IMR-90 (cell line): Measurements from ENCODE around the gene NCAPG2. TPM values are rescaled to one million over a fixed set of nuclear protein-coding genes. Genes with fewer than 3 reads are reported as not detected.

Experiments
- ATAC-seq: fragments of 200-7000 bp; cut with Tn5 transposase; 2 replicates; pipeline ENCODE4 v1.9.1; 2020; ENCODE audit warnings: low read depth, mild to moderate bottlenecking, moderate library complexity
- BruUV-seq: library from RNA; stranded (reverse); fragments of 400-500 nt; replicated peaks from 2 replicates; lab custom pipeline; 2021; lab: Mats Ljungman, UMichigan
- CTCF ChIA-PET: fragments of 300-600 bp; formaldehyde crosslinking; extraction: SDS; loops from one replicate; lab custom pipeline; 2021; ENCODE audit warnings: antibody characterized with exemption; lab: Yijun Ruan, JAX
- POLR2A ChIA-PET: fragments of 300-600 bp; sonication (Branson Sonifier 250); formaldehyde crosslinking; loops from one replicate; lab custom pipeline; 2022; ENCODE audit warnings: antibody characterized with exemption; ENCODE audit not compliant: unreplicated experiment; lab: Charles Lee
- DNase-seq: peaks from one replicate; pipeline ENCODE4 v3.0.0; 2013
- H2AFZ ChIP-seq: replicated peaks from 2 replicates; pipeline ENCODE3; 2013; ENCODE audit warnings: low read length, mild to moderate bottlenecking; ENCODE audit not compliant: poor library complexity
- H2AK5ac ChIP-seq: 2 replicates; pipeline ENCODE4 v1.6.1; 2013; ENCODE audit warnings: low read depth, low read length, inconsistent platforms
- H2AK9ac ChIP-seq: replicated peaks from 2 replicates; pipeline ENCODE3; 2013; ENCODE audit warnings: mild to moderate bottlenecking, low read depth, low read length, moderate library complexity; ENCODE audit not compliant: poor library complexity
- H2BK120ac ChIP-seq: 2 replicates; pipeline ENCODE4 v1.6.1; 2013; ENCODE audit warnings: low read depth, low read length, inconsistent platforms
- H2BK15ac ChIP-seq: 3 replicates; pipeline ENCODE4 v1.6.1; 2013; ENCODE audit warnings: low read depth, low read length, inconsistent platforms
- H2BK20ac ChIP-seq: 2 replicates; pipeline ENCODE4 v1.6.1; 2013; ENCODE audit warnings: low read depth, mild to moderate bottlenecking, inconsistent platforms, low read length, moderate library complexity
- H2BK5ac ChIP-seq: 2 replicates; pipeline ENCODE4 v1.6.1; 2013; ENCODE audit warnings: mild to moderate bottlenecking, low read depth, low read length, inconsistent platforms; ENCODE audit not compliant: poor library complexity, severe bottlenecking
- H3K14ac ChIP-seq: replicated peaks from 2 replicates; pipeline ENCODE4 v1.6.1; 2013; ENCODE audit warnings: low read depth, low read length, inconsistent platforms
- H3K18ac ChIP-seq: 2 replicates; pipeline ENCODE4 v1.6.1; 2013; ENCODE audit warnings: low read depth, low read length, control low read depth
- H3K23ac ChIP-seq: 2 replicates; pipeline ENCODE4 v1.6.1; 2013; ENCODE audit warnings: low read depth, low read length, inconsistent platforms
- H3K27ac ChIP-seq: 2 replicates; pipeline ENCODE4 v1.5.1; 2013; ENCODE audit warnings: mild to moderate bottlenecking, control low read depth, low read length; ENCODE audit not compliant: insufficient read depth
- H3K27me3 ChIP-seq: 2 replicates; pipeline ENCODE4 v1.6.1; 2013; ENCODE audit warnings: low read length; ENCODE audit not compliant: control insufficient read depth, insufficient read depth
- H3K36me3 ChIP-seq: 2 replicates; pipeline ENCODE4 v1.6.1; 2013; ENCODE audit warnings: low read length, mixed read lengths; ENCODE audit not compliant: control insufficient read depth, insufficient read depth
- H3K4ac ChIP-seq: 2 replicates; pipeline ENCODE4 v1.6.1; 2013; ENCODE audit warnings: low read depth, low read length, inconsistent platforms
- H3K4me1 ChIP-seq: 2 replicates; pipeline ENCODE4 v1.6.1; 2013; ENCODE audit warnings: low read length, mixed read lengths; ENCODE audit not compliant: control insufficient read depth, insufficient read depth
- H3K4me2 ChIP-seq: 2 replicates; pipeline ENCODE4 v1.6.1; 2013; ENCODE audit warnings: low read depth, mild to moderate bottlenecking, control low read depth, low read length, moderate library complexity
- H3K4me3 ChIP-seq: 2 replicates; pipeline ENCODE4 v1.5.1; 2013; ENCODE audit warnings: low read depth, mild to moderate bottlenecking, control low read depth, low read length, moderate library complexity; ENCODE audit not compliant: insufficient read depth
- H3K56ac ChIP-seq: 2 replicates; pipeline ENCODE4 v1.6.1; 2013; ENCODE audit warnings: low read length, inconsistent platforms; ENCODE audit not compliant: insufficient read depth; ENCODE audit errors: extremely low read depth
- H3K79me1 ChIP-seq, 2 experiments: 2 replicates each; pipeline ENCODE4 v1.6.1; 2013; ENCODE audit warnings: low read length in 2 of 2, inconsistent platforms in 1 of 2, low read depth in 1 of 2
- H3K9ac ChIP-seq: 2 replicates; pipeline ENCODE4 v1.6.1; 2013; ENCODE audit warnings: low read depth, low read length, control low read depth
- H3K9me1 ChIP-seq: 2 replicates; pipeline ENCODE4 v1.6.1; 2013; ENCODE audit warnings: low read length, inconsistent platforms; ENCODE audit not compliant: insufficient read depth
- H3K9me3 ChIP-seq: 2 replicates; pipeline ENCODE4 v1.6.1; 2013; ENCODE audit warnings: low read length; ENCODE audit not compliant: control insufficient read depth, insufficient read depth
- H4K20me1 ChIP-seq: 2 replicates; pipeline ENCODE4 v1.6.1; 2013; ENCODE audit warnings: low read length, inconsistent platforms; ENCODE audit not compliant: insufficient read depth
- H4K5ac ChIP-seq: 2 replicates; pipeline ENCODE4 v1.6.1; 2013; ENCODE audit warnings: mild to moderate bottlenecking, low read depth, low read length, control low read depth
- H4K8ac ChIP-seq, 2 experiments: 2 replicates each; pipeline ENCODE4 v1.6.1; 2013; ENCODE audit warnings: low read depth in 2 of 2, low read length in 2 of 2, control low read depth in 1 of 2, inconsistent platforms in 1 of 2
- H4K91ac ChIP-seq: 2 replicates; pipeline ENCODE4 v1.6.1; 2013; ENCODE audit warnings: low read depth, low read length, inconsistent platforms; ENCODE audit not compliant: insufficient read depth
- BHLHE40 ChIP-seq: fragments of 150-350 bp; IDR thresholded peaks from 2 replicates; pipeline ENCODE4 v1.6.1; 2016; ENCODE audit warnings: mild to moderate bottlenecking, low read depth, low read length
- CEBPB ChIP-seq: IDR thresholded peaks from 2 replicates; pipeline ENCODE4 v1.6.1; 2012; ENCODE audit warnings: low read depth, low read length, improper control_type of control experiment
- CHD1 ChIP-seq: IDR thresholded peaks from 2 replicates; pipeline ENCODE4 v1.6.1; 2012; ENCODE audit warnings: low read depth, low read length, improper control_type of control experiment
- CTCF ChIP-seq: conservative IDR thresholded peaks from 2 replicates; pipeline ENCODE4 v1.5.1; 2012; ENCODE audit warnings: mild to moderate bottlenecking, low read depth, low read length, improper control_type of control experiment
- ELK1 ChIP-seq: fragments of 150-350 bp; IDR thresholded peaks from 2 replicates; pipeline ENCODE4 v1.6.1; 2016; ENCODE audit warnings: low read depth, mild to moderate bottlenecking, low read length, moderate library complexity, borderline replicate concordance
- FOS ChIP-seq: fragments of 150-350 bp; IDR thresholded peaks from 2 replicates; pipeline ENCODE4 v1.6.1; 2016; ENCODE audit warnings: low read depth, low read length
- MAFK ChIP-seq: IDR thresholded peaks from 2 replicates; pipeline ENCODE4 v1.6.1; 2012; ENCODE audit warnings: low read depth, low read length, improper control_type of control experiment
- MAZ ChIP-seq: IDR thresholded peaks from 2 replicates; pipeline ENCODE4 v1.6.1; 2012; ENCODE audit warnings: low read depth, mild to moderate bottlenecking, low read length, improper control_type of control experiment, moderate library complexity, borderline replicate concordance
- MXI1 ChIP-seq: IDR thresholded peaks from 2 replicates; pipeline ENCODE4 v1.6.1; 2012; ENCODE audit warnings: low read depth, mild to moderate bottlenecking, low read length, moderate library complexity, borderline replicate concordance
- NFE2L2 ChIP-seq: fragments of 150-350 bp; IDR thresholded peaks from 2 replicates; pipeline ENCODE4 v1.6.1; 2016; ENCODE audit warnings: low read depth, mild to moderate bottlenecking, low read length
- POLR2A ChIP-seq: IDR thresholded peaks from 2 replicates; pipeline ENCODE4 v1.6.1; 2012; ENCODE audit warnings: mild to moderate bottlenecking, low read depth, low read length
- RAD21 ChIP-seq: IDR thresholded peaks from 2 replicates; pipeline ENCODE4 v1.6.1; 2012; ENCODE audit warnings: low read length, improper control_type of control experiment
- RCOR1 ChIP-seq: IDR thresholded peaks from 2 replicates; pipeline ENCODE4 v1.6.1; 2012; ENCODE audit warnings: mild to moderate bottlenecking, low read length, improper control_type of control experiment; ENCODE audit not compliant: insufficient replicate concordance
- SMC3 ChIP-seq: fragments of 150-350 bp; IDR thresholded peaks from 2 replicates; pipeline ENCODE4 v1.6.1; 2016; ENCODE audit warnings: low read depth, mild to moderate bottlenecking, antibody characterized with exemption, low read length, moderate library complexity
- USF2 ChIP-seq: fragments of 150-350 bp; IDR thresholded peaks from 2 replicates; pipeline ENCODE4 v1.6.1; 2017; ENCODE audit warnings: mild to moderate bottlenecking, antibody characterized with exemption, low read length, low read depth
- WGBS, 2 experiments: methylation state at CpG; one replicate each; pipeline versions ENCODE4 v1.1.5 to v1.1.7; 2013; ENCODE audit warnings: missing lambda C conversion rate in 2 of 2; ENCODE audit not compliant: insufficient read length in 1 of 2; ENCODE audit errors: extremely low coverage in 2 of 2; 5-methylcytosine and 5-hydroxymethylcytosine counted together
- dilution Hi-C: fragments of 300-500 bp; cut with HindIII; formaldehyde crosslinking; loops from one replicate; pipeline ENCODE4 v1.14.3; 2018; ENCODE audit warnings: low sequenced_read_pairs; ENCODE audit not compliant: unreplicated experiment
- in situ Hi-C: fragments of 300-500 bp; cut with MboI; formaldehyde crosslinking; loops from 3 replicates; pipeline ENCODE4 v1.14.3; 2019; ENCODE audit warnings: low sequenced_read_pairs, inconsistent platforms, mixed read lengths
- intact Hi-C: fragments of 100-400 bp; cut with micrococcal nuclease; formaldehyde crosslinking; loops from 2 replicates; pipeline ENCODE4 v1.10.0; 2022
- polyA plus RNA-seq, 3 experiments: library from polyadenylated mRNA; depleted of rRNA; stranded (reverse); fragments of >200 nt; gene quantifications; 2 replicates each; pipeline ENCODE4 v1.2.3, GENCODE V29; 2012; ENCODE audit warnings: low replicate concordance in 1 of 3
- total RNA-seq: library from RNA; depleted of rRNA; stranded (reverse); fragments of >200 nt; gene quantifications from 2 replicates; pipeline ENCODE4 v1.2.3, GENCODE V29; 2012

The NCAPG2 gene
- total and polyA plus RNA-seq, 2 of the 4 experiments (the other 2 are of a cell fraction), result 25.6 to 25.8 TPM

- no peak overlapping the region for H2AK9ac ChIP-seq
- intact Hi-C loops (no loop called here), in situ Hi-C loops (no loop called here), dilution Hi-C loops (no loop called here)
- H3K18ac ChIP-seq, result no peak overlapping the region
- no peak overlapping the region for H3K27ac ChIP-seq
- H3K9me1 ChIP-seq, result peaks cover 15% of the 10 kb centered on the region
- H2BK20ac ChIP-seq, result no peak overlapping the region
- no peak overlapping the region for H3K4me2 ChIP-seq
- CTCF ChIA-PET, result interaction anchor here (1.0 kb wide), 1 partner anchor 39 kb away, joined by 3 read pairs; the partner anchor contains the start of gene NCAPG2
- DNase-seq (no peak), ATAC-seq (no peak)
- no peak overlapping the region for H2AFZ ChIP-seq
- no peak overlapping the region for H2AK5ac ChIP-seq
- H3K27me3 ChIP-seq, result no peaks in the 10 kb centered on the region
- TF ChIP-seq MAZ (no peak), FOS (no peak), RCOR1 (no peak), CTCF (no peak), BHLHE40 (no peak), USF2 (no peak), POLR2A (no peak), MAFK (no peak), CHD1 (no peak), MXI1 (no peak), RAD21 (no peak), CEBPB (no peak), NFE2L2 (no peak), ELK1 (no peak), SMC3 (no peak)
- no peak overlapping the region for H3K4me3 ChIP-seq
- H2BK5ac ChIP-seq, result no peak overlapping the region
- POLR2A ChIA-PET, result no interaction called here
- H4K91ac ChIP-seq, result peak overlapping the region; percentile 18; the same call in 1 of the 2 replicates
- no TSS peak for BruUV-seq
- no peak overlapping the region for H3K14ac ChIP-seq
- H3K4me1 ChIP-seq, result peaks cover 18% of the 10 kb centered on the region
- no peak overlapping the region for H3K56ac ChIP-seq
- no peak overlapping the region for H3K9ac ChIP-seq
- H3K36me3 ChIP-seq, result peaks cover 44% of the 10 kb centered on the region
- no peak overlapping the region for H3K23ac ChIP-seq
- H3K79me1 ChIP-seq, result peaks cover 5% of the 10 kb centered on the region in 2 experiments; a peak in 2 of 4 replicates
- no peak overlapping the region for H3K4ac ChIP-seq
- peaks cover 9% of the 10 kb centered on the region for H4K20me1 ChIP-seq
- 96% methylated on average over 5 of the region's 17 CpGs; no CpG with 5 or more reads in 1 of the 2 experiments for WGBS, 2 experiments
- H4K5ac ChIP-seq, result no peak overlapping the region
- no peaks in the 10 kb centered on the region for H3K9me3 ChIP-seq
- H2BK15ac ChIP-seq, result no peak overlapping the region
- H2BK120ac ChIP-seq, result no peak overlapping the region
- no peak overlapping the region for H4K8ac ChIP-seq
Measured at GRCh38 chr7:158743219-158743618, 38.6 kb upstream of the NCAPG2 start.
